GM18517 (cell line): ENCODE measurements around the gene NTN1.

Experiments used
- ATAC-seq: cut with Tn5 transposase; IDR thresholded peaks from one replicate; pipeline ENCODE4 v1.9.1; 2021; ENCODE audit warnings: mild to moderate bottlenecking, moderate library complexity; ENCODE audit not compliant: unreplicated experiment

Gene NTN1

DNA sequence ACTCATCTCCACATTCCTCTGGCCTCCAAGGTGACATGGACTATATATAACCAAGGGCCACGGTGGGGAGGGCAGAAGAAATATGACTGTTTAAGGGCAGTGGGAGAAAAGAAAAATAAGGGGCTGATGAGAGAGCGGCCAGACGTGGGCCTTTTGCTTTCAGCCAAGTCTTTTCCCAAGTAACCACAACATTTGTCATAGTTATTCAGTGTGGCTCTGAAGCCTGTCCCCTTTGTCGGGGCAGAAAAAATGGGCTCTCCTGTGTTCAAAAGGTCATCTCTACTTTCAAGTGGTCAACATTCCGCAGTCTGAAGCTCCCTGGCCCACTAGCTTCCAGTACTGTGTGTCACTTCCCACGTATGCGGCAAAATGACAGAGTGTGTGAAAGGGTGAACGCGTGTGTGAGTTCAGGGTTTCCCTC lies 245.4 kb downstream of the NTN1 start:
- no peak for ATAC-seq

DNA sequence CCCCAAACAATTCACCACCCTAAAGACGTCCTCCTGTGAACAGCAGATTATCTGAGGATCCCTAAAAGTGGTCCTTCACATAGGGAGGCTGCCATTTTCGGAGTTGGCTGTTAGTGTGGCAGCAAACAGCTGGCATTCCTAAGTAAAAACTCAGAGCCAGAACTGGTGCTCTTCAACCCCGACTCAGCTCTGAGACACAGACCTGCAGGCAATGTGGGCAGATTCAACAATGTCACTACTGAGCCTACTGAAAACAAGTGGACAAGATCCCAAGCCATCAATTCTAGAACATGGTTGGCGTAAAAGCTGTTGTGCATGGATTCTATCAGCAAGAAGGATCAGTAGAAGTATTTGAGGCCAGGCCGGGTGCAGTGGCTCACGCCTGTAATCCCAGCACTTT lies 247.2 kb downstream of the NTN1 start:
- no peak for ATAC-seq

DNA sequence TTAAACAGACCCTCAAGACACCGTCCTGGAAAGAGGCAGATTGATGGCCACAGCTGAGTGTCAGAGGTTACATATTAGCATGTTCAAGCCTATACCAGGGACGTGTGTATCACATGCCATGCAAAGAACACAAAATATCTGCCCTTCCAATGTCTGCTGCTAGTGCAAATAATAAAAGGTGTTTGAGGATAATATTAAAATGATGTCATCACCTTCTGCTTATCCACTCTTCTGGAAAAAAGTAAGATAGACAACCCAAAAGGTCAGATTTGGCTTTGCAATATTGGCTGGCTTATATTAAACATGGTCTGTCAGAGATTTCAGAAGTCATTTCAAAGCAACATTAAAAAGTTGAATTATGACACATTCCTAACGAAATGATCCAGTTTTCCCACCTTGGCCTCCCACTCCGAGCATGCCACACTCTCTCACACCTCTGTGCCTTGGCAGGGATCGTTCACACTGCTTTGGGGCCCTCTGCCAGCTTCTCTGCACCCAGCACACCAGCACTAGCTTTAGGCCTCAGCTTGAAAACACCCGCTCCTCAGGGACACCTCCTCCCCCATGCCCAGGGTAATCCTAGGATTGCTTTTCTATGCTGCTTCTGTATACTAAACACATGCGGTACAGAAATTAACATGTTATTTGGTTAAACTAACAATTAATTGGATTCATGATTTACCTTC lies 248.2 kb downstream of the NTN1 start:
- ATAC-seq, result no peak

DNA sequence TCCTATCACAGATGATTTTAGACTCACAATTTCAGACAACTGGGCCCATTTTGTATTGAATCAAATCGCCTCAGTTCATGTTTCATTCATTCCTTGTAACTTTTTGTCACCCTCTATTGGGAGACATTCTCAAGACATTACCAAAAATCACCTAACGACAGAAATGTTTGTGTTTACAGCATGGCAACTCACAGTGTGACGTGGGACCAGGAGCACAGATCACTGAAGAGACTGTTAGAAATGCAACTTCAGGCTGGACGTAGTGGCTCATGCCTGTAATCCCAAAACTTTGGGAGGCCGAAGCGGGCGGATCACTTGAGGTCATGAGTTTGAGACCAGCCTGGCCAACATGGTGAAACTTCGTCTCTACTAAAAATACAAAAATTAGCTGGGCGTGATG lies 249.6 kb downstream of the NTN1 start:
- no peak for ATAC-seq

DNA sequence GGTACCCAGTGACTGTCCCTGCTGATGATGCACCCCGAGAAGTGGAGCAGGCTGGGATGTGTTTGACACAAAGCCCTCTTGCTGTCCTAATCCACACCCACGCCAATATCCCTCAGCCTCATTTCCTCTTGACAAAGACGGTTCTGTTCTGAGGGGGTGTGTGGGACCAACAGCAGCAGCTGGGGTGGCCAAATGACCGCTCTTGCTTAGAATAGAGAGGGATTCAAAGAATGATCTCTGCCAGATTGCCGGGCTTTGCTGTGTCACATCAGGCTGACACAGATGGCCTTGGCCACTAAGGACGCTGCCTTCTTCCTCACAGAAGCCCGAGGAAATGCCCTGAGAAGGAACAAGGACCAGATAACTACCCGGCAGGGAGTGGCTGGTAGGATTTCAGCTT lies 250.7 kb downstream of the NTN1 start:
- ATAC-seq, result no peak

DNA sequence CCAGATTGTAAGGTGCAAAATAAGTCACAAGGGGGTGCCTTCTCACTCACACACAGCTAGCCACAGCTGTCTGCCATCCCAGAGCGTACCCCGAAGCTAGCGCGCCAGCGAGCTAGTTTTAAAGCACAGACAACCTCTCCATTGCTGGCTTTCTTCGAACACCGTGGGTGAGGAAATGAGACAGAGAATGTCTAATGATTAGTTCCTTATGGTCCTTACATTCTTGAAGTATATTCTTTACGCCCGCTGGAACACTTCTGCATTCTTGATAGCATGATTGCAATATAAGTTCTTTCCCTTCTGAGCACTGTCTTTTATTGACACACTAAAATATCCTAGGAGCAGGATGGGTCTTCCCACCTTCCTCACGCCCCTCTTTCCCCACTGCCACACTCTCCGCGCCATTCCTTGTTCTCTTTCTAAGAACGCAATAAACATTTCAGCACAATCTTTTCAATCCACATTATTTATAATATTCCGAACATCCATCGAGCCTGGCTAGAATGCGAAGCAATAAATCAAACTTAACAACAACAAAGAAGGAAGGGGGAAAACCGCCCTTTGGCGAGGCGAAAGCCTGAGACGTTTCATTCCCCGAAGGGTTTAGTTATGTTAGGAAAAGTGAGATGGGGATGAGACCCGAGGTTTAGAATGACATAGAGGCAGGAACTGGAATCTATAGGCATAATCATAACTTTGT lies 251.3 kb downstream of the NTN1 start:
- ATAC-seq, result no peak

DNA sequence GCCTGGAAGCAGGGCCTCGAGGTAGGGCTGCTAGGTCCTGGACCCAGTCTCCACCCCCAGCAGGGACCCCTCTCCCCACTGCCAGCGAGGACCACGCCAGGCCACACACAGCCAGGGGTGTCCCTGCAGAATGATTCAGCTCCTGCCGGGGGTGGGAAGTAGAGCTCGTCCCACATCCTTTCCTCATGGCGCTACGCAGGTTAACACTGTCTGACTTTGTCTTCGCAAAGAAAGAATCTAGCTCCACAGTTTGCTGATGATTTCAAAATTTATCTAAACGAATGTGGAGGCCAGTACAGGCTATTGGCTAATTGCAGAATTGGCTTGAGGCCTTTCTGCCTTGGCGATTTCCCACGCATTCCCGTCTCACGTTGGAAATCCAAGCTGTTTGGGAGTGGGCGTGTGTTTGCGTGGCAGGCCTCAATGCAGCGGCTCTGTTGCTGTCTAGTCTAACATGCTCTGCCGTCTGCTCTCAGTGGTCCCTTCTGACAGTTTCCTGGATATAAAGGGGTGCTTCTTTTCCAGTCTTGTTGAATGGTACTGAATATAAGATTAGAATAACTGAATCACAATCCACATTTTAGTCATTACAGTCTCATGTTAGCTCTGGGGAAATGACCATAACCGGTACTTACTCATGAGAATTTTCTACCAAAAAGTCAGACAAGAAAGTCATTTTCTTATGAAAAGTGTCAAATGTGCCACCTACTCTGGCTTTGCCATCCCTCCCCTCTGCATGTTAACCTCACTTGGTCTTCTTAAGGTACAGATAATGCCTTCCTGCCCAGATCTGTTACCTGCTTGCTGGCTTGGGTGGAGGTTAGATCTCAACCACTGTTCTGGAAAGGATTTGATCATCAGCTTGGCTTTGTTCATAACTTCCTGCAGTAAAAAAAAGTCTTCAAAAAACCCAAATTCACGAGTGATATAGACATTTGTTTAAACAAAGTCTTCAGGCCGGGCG lies 252.4 kb downstream of the NTN1 start:
- no peak for ATAC-seq

DNA sequence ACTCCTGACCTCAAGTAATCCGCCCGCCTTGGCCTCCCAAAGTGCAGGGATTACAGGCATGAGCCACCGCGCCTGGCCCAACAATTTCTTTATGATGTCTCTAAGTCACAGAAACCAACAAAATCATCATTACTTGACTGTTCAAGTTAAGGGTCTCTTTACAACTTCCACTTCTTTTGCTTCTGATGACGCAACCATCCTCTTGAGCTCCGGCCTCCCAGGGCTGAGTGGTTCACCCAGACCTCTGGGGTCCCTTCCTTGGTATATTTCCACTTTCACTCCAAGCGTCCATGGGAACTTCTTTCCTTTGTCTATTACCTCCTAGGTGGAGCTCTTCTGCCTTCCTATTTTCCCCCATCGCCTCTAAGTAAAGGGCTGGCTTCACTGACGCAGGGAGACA lies 253.7 kb downstream of the NTN1 start:
- ATAC-seq, result no peak

DNA sequence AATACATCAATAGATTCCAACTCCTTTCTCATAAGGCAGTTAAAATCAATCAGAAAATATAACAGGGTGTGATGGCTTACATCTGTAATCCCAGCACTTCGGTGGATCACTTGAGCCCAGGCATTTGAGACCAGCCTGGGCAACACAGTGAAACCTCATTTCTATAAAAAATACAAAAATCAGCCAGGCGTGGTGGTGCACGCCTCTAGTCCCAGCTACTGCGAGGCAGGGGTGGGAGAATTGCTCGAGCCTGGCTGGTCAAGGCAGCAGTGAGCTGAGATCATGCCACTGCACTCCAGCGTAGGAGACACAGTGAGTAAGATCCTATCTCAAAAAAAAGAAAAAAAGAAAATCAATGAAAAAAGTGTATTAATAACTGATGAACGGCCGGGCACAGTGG lies 258.6 kb downstream of the NTN1 start:
- no peak for ATAC-seq

DNA sequence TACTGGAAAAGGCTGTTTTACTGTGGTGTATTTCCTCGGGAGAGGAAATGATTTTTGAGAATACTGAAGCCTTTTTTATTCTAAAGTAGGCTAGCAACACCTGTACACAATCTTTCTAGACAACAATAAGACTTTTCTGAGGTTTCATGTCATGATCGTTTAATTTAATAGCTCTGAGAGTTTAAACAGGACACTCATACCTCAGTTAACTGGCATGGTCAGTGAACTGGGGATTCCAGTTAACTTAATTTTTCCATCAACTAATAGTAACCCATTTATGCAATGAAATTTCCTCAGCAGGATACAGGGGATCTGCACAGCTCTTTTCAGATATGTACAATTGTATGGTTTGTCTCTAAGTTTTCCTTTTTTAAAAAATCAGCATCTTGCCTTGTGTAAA lies 262.6 kb downstream of the NTN1 start:
- ATAC-seq, result no peak

DNA sequence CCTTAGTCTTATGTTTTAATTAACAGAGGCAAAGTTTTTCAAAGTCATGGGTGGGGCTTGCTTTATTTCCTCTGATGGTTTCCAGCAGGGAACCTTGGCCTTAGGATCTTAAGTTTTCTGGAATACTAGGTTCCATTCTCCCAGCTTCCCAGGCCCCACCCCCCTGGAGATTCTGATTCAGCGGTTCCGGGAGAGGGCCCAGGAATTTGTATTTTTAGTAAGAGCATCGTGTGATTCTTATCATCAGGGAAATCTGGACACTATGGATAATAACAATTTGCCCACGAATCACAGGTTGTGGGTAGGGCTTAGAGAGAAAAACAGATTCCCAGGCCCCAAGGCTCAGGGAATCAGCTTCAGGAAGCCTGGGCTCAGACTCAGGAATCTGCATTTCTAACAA lies 263.6 kb downstream of the NTN1 start:
- no peak for ATAC-seq

DNA sequence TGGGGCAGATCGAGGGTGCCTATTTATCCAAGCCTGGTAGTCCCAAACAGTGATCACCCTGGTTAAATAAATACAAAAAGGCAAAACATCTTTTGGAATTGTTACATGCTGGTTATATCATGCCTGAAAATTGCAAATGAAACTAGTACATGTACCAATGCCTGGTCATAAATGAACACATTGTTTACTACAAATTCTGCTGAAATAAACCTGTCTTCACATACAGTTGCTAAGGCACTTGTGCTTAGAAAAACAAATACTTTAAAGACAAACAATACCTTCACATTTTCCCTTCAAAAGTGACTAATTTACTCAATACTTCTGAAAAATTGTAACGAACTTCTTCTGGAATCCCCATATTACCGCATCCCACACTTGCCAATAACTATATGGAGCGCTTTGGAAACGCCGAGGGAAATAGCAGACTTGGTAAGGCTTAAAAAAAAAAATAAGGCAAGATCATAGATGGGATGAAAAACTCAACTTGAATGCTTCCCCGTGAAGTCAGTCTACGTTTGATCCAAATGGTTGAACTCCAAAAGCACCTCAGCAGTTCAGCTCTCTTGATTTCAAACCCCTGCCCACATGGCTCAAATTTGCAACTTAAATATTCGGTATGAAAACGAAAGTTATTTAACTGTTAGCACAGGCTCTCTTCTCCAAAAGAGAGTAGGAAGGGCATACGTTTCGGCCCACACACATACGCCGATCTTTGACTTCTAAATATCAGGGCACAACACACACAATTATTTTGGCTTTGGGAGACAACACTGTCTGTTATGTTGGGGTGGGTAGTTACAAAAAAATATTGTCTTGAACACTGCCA lies 264.5 kb downstream of the NTN1 start:
- ATAC-seq, result no peak

DNA sequence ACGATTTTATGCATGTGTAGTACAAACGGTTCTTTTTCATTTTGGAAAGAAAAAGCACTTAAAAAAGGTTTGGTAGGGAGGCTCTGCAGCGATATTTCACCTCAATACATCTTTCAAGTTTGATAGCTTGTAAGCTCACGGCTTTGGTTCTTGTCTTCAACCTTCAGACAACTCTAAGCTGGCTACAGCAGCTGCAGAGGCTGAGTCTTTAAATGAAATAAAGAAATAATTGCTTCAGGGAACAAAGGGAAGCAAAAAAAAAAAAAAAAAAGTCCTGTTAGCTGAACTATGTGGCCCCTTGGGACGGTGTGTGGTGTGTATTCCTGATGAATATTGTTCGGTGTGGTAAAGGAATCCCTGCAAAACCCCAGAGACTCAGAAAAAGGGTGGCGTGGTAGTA lies 265.1 kb downstream of the NTN1 start:
- ATAC-seq, result no peak

DNA sequence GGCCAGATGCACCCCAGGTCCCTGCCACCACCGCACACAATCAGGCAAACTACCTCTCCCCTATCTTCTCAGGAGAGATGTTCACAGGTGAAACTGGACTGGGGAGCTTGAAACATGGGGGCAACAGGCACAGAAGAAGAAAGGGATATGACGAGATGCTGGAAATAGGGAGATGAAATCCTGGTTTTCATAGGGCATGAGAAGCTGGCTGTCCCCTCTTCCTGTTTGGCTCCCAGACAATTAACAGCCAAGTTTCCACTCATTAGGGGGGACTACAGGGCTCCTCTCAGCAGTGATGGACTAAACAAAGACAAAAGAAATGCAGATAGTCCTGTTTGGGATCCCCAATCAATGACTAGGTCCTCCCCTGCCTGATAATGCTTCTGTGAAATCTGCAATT lies 266.0 kb downstream of the NTN1 start:
- no peak for ATAC-seq

DNA sequence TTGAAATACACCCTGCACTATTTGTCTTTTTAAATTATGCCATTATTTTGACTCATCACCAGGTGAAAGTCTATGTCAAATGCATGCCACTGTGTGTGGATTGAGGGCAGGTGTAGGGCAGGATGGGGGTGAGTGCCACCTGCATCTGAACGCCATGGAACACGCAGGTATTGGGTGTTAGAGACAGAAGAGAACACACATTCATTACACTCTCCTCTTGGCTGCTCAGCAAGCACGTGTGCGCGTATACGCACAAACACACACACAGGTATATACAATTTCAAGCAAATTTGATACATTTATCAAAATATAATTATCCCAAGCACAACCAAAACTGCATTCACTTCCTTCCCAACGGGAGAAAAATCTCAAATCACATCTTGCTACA lies 268.9 kb downstream of the NTN1 start:
- no peak for ATAC-seq

DNA sequence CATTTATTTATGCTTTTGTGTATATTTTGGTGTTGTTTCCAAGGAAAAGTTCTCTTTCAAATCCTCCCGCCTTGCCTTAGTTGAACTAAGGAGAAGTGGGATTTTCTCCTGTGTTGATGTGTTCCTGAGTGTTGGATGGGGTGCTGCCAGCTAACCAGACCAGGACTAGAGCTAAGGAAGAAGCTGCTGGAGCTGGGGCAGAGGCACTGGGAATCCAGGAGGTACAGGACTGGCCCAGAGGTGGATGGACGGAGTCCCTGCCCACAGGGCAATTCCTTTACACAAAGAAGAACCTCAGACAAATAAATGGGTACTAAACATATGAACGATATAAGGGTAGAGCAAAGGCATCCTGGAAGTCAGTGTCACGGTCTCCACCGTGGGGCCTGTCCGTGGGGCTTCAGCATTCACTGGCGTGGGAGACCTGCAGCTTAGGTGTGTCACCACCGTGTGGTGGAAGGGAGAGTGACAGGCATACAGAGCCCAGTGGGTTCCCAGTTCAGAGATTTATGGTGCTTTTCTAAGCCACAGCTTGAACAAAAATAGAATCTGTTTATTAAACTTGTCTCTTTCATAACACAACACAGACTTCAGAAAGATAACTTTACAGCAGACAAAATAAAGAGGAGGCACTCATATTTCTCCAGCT lies 270.7 kb downstream of the NTN1 start:
- no peak for ATAC-seq

DNA sequence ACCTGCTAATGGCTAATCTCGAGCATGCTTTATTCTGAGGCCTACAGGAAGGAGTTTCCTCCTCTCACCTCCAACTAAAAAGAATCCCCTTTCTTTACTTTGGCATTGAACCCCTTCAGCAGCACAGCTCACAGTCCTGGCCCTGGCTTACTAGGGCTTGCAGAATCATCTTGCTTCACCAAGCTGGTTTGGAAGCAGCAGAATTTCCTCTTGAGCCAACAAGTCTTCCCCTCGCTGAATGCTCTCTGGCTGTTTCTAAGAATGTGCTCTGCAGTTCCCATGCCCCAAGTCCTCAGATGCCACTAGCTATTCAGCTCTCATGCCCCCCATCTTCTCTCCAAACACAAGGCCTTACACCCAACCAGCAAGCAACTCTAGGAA lies 271.2 kb downstream of the NTN1 start:
- ATAC-seq, result no peak
